H1 (cell line): Measurements from ENCODE around the gene CLMP. TPM values are rescaled to one million over a fixed set of nuclear protein-coding genes. Genes with fewer than 3 reads are reported as not detected.

ENCODE experiments used
- CTCF ChIA-PET: fragments of 300-600 bp; sonication (Branson Sonifier 250); formaldehyde crosslinking; loops from one replicate; lab custom pipeline; 2021; ENCODE audit not compliant: partially characterized antibody; lab: Charles Lee
- POLR2A ChIA-PET: fragments of 300-600 bp; sonication (Branson Sonifier 250); formaldehyde crosslinking; loops from one replicate; lab custom pipeline; 2021; ENCODE audit warnings: inconsistent platforms; ENCODE audit not compliant: partially characterized antibody; lab: Charles Lee
- DNase-seq, 2 experiments: peaks; one replicate each; pipeline versions ENCODE4 v3.0.0 to v3.0.0-alpha.2; 2010 to 2022; ENCODE audit warnings: low spot score in 2 of 2, low read depth in 1 of 2, mixed read lengths in 1 of 2
- FAIRE-seq: peaks from 2 replicates; lab custom pipeline; 2011; peaks lifted over from hg19 to GRCh38; lab: Jason Lieb, UNC
- H2AFZ ChIP-seq: 2 replicates; pipeline ENCODE4 v1.8.1; 2012; ENCODE audit warnings: low read length, inconsistent platforms
- H2AK5ac ChIP-seq: 2 replicates; pipeline ENCODE4 v1.6.1; 2013; ENCODE audit warnings: low read depth, low read length
- H2BK120ac ChIP-seq: replicated peaks from 2 replicates; pipeline ENCODE3; 2013; ENCODE audit warnings: low read depth, low read length, inconsistent platforms
- H2BK12ac ChIP-seq: 2 replicates; pipeline ENCODE4 v1.6.1; 2013; ENCODE audit warnings: low read depth, low read length
- H2BK15ac ChIP-seq: 2 replicates; pipeline ENCODE4 v1.6.1; 2013; ENCODE audit warnings: low read length
- H2BK20ac ChIP-seq: 2 replicates; pipeline ENCODE4 v1.6.1; 2013; ENCODE audit warnings: low read length
- H2BK5ac ChIP-seq: 2 replicates; pipeline ENCODE4 v1.6.1; 2013; ENCODE audit warnings: low read depth, low read length
- H3K14ac ChIP-seq: 2 replicates; pipeline ENCODE4 v1.6.1; 2013; ENCODE audit warnings: inconsistent platforms; ENCODE audit not compliant: insufficient read length
- H3K18ac ChIP-seq: 2 replicates; pipeline ENCODE4 v1.6.1; 2013; ENCODE audit warnings: low read length; ENCODE audit errors: extremely low read depth
- H3K23ac ChIP-seq: 2 replicates; pipeline ENCODE4 v1.6.1; 2013; ENCODE audit warnings: inconsistent platforms; ENCODE audit not compliant: insufficient read length
- H3K23me2 ChIP-seq: 2 replicates; pipeline ENCODE4 v1.6.1; 2013; ENCODE audit warnings: low read depth, low read length
- H3K27ac ChIP-seq: 2 replicates; pipeline ENCODE4 v1.6.1; 2011; ENCODE audit warnings: low read depth, low read length, inconsistent platforms
- H3K27me3 ChIP-seq, 4 experiments: replicated peaks in 1 of 4; 1 replicate in 1 of 4; 2 replicates in 3 of 4; pipeline versions ENCODE4 v1.6.1 to v1.8.1; 2011 to 2013; ENCODE audit warnings: low read length in 3 of 4, mild to moderate bottlenecking in 3 of 4, inconsistent platforms in 2 of 4, mixed read lengths in 2 of 4, moderate library complexity in 1 of 4; ENCODE audit not compliant: control insufficient read depth in 3 of 4, insufficient read depth in 3 of 4; ENCODE audit errors: extremely low read depth in 1 of 4
- H3K36me3 ChIP-seq, 4 experiments: 2 replicates each; pipeline versions ENCODE4 v1.6.1 to v1.8.1; 2011 to 2013; ENCODE audit warnings: mild to moderate bottlenecking in 4 of 4, low read length in 3 of 4, moderate library complexity in 2 of 4, control low read depth in 1 of 4, inconsistent platforms in 1 of 4; ENCODE audit not compliant: insufficient read depth in 4 of 4, control insufficient read depth in 2 of 4
- H3K4ac ChIP-seq: replicated peaks from 2 replicates; pipeline ENCODE3; 2013; ENCODE audit warnings: low read length, low read depth, mixed read lengths, inconsistent platforms; ENCODE audit not compliant: insufficient read length
- H3K4me1 ChIP-seq, 4 experiments: replicated peaks in 1 of 4; 1 replicate in 1 of 4; 2 replicates in 3 of 4; pipeline versions ENCODE4 v1.6.1 to v1.8.1; 2011 to 2013; ENCODE audit warnings: low read length in 3 of 4, inconsistent platforms in 2 of 4, mixed read lengths in 1 of 4; ENCODE audit not compliant: insufficient read depth in 4 of 4, control insufficient read depth in 3 of 4
- H3K4me2 ChIP-seq, 2 experiments: 2 replicates each; pipeline versions ENCODE4 v1.6.1 to v1.8.1; 2011 to 2013; ENCODE audit warnings: low read depth in 2 of 2, low read length in 2 of 2, control low read depth in 1 of 2, inconsistent platforms in 1 of 2, mild to moderate bottlenecking in 1 of 2; ENCODE audit not compliant: insufficient read depth in 1 of 2
- H3K4me3 ChIP-seq, 4 experiments: fragments of 200-600, 300-600 bp in 1 of 4; sonication (generic), shearing (Covaris generic), sonication (Bioruptor Twin) in 1 of 4; 2 replicates each; pipeline versions ENCODE4 v1.5.1 to v1.8.1; 2011 to 2016; ENCODE audit warnings: low read length in 4 of 4, low read depth in 3 of 4, control low read depth in 2 of 4, inconsistent platforms in 2 of 4, mild to moderate bottlenecking in 2 of 4, mixed read lengths in 1 of 4, moderate library complexity in 1 of 4; ENCODE audit not compliant: insufficient read depth in 2 of 4; ENCODE audit errors: extremely low read depth in 1 of 4
- H3K56ac ChIP-seq: replicated peaks from 2 replicates; pipeline ENCODE3; 2013; ENCODE audit warnings: low read depth, mild to moderate bottlenecking, mixed read lengths, low read length, inconsistent platforms; ENCODE audit not compliant: insufficient read length
- H3K79me1 ChIP-seq: 2 replicates; pipeline ENCODE4 v1.6.1; 2013; ENCODE audit warnings: low read depth, low read length, control low read depth
- H3K79me2 ChIP-seq, 2 experiments: 2 replicates each; pipeline versions ENCODE4 v1.6.1 to v1.8.1; 2012 to 2013; ENCODE audit warnings: low read length in 2 of 2, mild to moderate bottlenecking in 2 of 2, inconsistent platforms in 1 of 2; ENCODE audit not compliant: insufficient read depth in 2 of 2, control insufficient read depth in 1 of 2
- H3K9ac ChIP-seq, 4 experiments: replicated peaks in 1 of 4; 1 replicate in 1 of 4; 2 replicates in 3 of 4; pipeline versions ENCODE4 v1.6.1 to v1.8.1; 2011 to 2013; ENCODE audit warnings: low read depth in 3 of 4, low read length in 3 of 4, control low read depth in 2 of 4, mild to moderate bottlenecking in 2 of 4, moderate library complexity in 2 of 4, inconsistent platforms in 1 of 4; ENCODE audit errors: extremely low read depth in 1 of 4
- H3K9me3 ChIP-seq, 2 experiments: 2 replicates each; pipeline versions ENCODE4 v1.6.1 to v1.8.1; 2012 to 2013; ENCODE audit warnings: mild to moderate bottlenecking in 2 of 2, moderate library complexity in 2 of 2, control low read depth in 1 of 2, inconsistent platforms in 1 of 2, low read depth in 1 of 2, low read length in 1 of 2, mixed read lengths in 1 of 2; ENCODE audit not compliant: insufficient read depth in 2 of 2
- H4K20me1 ChIP-seq, 2 experiments: replicated peaks in 1 of 2; 2 replicates each; pipeline versions ENCODE3 to v1.8.1; 2011 to 2013; ENCODE audit warnings: inconsistent platforms in 2 of 2, low read length in 2 of 2, mild to moderate bottlenecking in 1 of 2; ENCODE audit not compliant: insufficient read depth in 2 of 2, control insufficient read depth in 1 of 2
- H4K5ac ChIP-seq: 2 replicates; pipeline ENCODE4 v1.6.1; 2013; ENCODE audit warnings: low read length, low read depth, mixed read lengths, inconsistent platforms; ENCODE audit not compliant: insufficient read length
- H4K8ac ChIP-seq: 2 replicates; pipeline ENCODE4 v1.8.0; 2013; ENCODE audit warnings: mild to moderate bottlenecking, moderate library complexity, low read length, inconsistent platforms; ENCODE audit not compliant: insufficient read depth; ENCODE audit errors: extremely low read depth
- H4K91ac ChIP-seq: replicated peaks from 2 replicates; pipeline ENCODE3; 2013; ENCODE audit warnings: low read length, mixed read lengths, inconsistent platforms; ENCODE audit not compliant: insufficient read length
- CEBPB ChIP-seq: IDR thresholded peaks from 2 replicates; pipeline ENCODE4 v1.6.1; 2012; ENCODE audit warnings: low read depth, low read length
- KDM5A ChIP-seq: fragments of 200-600 bp; IDR thresholded peaks from 2 replicates; pipeline ENCODE4 v1.7.1; 2012; ENCODE audit warnings: mild to moderate bottlenecking, low read length, inconsistent platforms, mixed read lengths
- POLR2AphosphoS5 ChIP-seq: IDR thresholded peaks from 2 replicates; pipeline ENCODE4 v1.6.1; 2011; ENCODE audit warnings: low read depth, low read length
- WGBS, 2 experiments: shearing (Covaris generic) in 1 of 2; methylation state at CpG; one replicate each; pipeline versions ENCODE4 v1.1.6 to v1.1.7; 2013 to 2015; ENCODE audit warnings: low lambda C conversion rate in 2 of 2, mixed read lengths in 2 of 2, inconsistent platforms in 1 of 2, low coverage in 1 of 2, missing lambda C conversion rate in 1 of 2; ENCODE audit not compliant: insufficient replicate concordance in 2 of 2, insufficient coverage in 1 of 2, insufficient read length in 1 of 2; ENCODE audit errors: extremely low coverage in 1 of 2, missing lambda C conversion rate in 1 of 2; 5-methylcytosine and 5-hydroxymethylcytosine counted together
- polyA plus RNA-seq, 7 experiments: library from polyadenylated mRNA; depleted of rRNA in 3 of 7; stranded (reverse) in 5 of 7; unstranded in 2 of 7; fragments of >200 nt in 5 of 7; fragments of 200-250 nt in 2 of 7; gene quantifications; 1 replicate in 5 of 7; 2 replicates in 1 of 7; 4 replicates in 1 of 7; pipeline versions ENCODE4 v1.2.1 to v1.2.3, GENCODE V29; 2011 to 2013; ENCODE audit warnings: missing spikeins in 2 of 7, mixed read lengths in 2 of 7
- total RNA-seq: library from RNA; stranded (reverse); fragmentation: NEBNext Ultra II Directional; extraction: Animal tissue kit (Norgen Biotek cat#: 25700); gene quantifications from 2 replicates; pipeline ENCODE4 v1.2.1, GENCODE V29; 2021

Gene CLMP
- total and polyA plus RNA-seq, 2 of the 8 experiments (the other 6 are each of a cell fraction or from before 2014, with no cell fraction given) = 9.9 to 24.1 TPM

DNA sequence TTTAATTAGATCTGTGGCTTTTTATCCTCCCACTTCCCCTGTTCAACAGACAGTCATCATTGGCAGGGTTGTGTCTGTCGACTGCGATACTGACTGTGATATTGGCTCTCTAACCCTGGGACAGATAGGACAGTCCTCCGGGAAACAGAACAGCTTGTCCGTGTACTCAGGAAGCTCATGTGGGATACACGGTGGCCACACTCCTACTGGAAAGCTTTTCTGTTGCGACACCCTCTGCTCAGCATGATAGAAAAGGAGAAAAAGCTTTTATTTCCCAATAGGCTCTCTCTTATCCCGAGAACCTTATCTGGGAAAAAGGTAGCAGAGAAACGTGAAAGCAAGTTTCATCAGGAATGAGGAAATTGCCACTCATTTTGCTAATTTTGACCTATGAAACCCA, 72.7 kb downstream of the CLMP start:
- Histone ChIP-seq H3K23me2 (no peaks in the 10 kb centered on the region), H2BK120ac (no peak overlapping the region), H3K56ac (no peak overlapping the region), H3K36me3 (no peaks in the 10 kb centered on the region), H3K18ac (no peak overlapping the region), H4K8ac (no peak overlapping the region), H3K27me3 (no peaks in the 10 kb centered on the region), H3K79me1 (no peaks in the 10 kb centered on the region), H2BK20ac (no peak overlapping the region), H3K9me3 (no peaks in the 10 kb centered on the region), H3K4me2 (no peak overlapping the region), H3K4me3 (no peak overlapping the region), H3K4ac (no peak overlapping the region), H3K23ac (no peak overlapping the region), H2AFZ (no peak overlapping the region), H3K27ac (no peak overlapping the region), H2BK12ac (no peak overlapping the region), H2AK5ac (no peak overlapping the region; the same call in 1 of the 2 replicates), H4K5ac (no peak overlapping the region), H2BK15ac (no peak overlapping the region), H3K14ac (no peak overlapping the region), H3K4me1 (no peaks in the 10 kb centered on the region; a peak in 1 of 7 replicates), H3K9ac (no peak overlapping the region), H4K91ac (no peak overlapping the region), H3K79me2 (no peaks in the 10 kb centered on the region), H4K20me1 (no peaks in the 10 kb centered on the region), H2BK5ac (no peak overlapping the region)
- DNase-seq (no peak), FAIRE-seq (no peak)
- ChIA-PET POLR2A (interaction anchor here (1.1 kb wide), 1 partner anchor 15 kb away, joined by 3 read pairs; no protein-coding TSS in a partner anchor), CTCF (interaction anchor here (0.5 to 3.0 kb wide), 5 partner anchors 11 to 125 kb away, joined by 3 to 19 read pairs (median 4); no protein-coding TSS in a partner anchor)
- 93% methylated on average over 8 of the region's 8 CpGs; no CpG with 5 or more reads in 1 of the 2 experiments for WGBS, 2 experiments
- TF ChIP-seq CEBPB (peak; percentile 74), POLR2AphosphoS5 (no peak), KDM5A (no peak)
